Panc1 (cell line): ENCODE data around the gene ZBTB7C.

Source experiments
- CTCF ChIP-seq: fragments of 450-650 bp; IDR thresholded peaks from 2 replicates; pipeline ENCODE4 v1.5.1; 2017; ENCODE audit warnings: mild to moderate bottlenecking
- POLR2AphosphoS5 ChIP-seq: IDR thresholded peaks from 2 replicates; pipeline ENCODE4 v1.6.1; 2012; ENCODE audit warnings: mild to moderate bottlenecking, low read depth, low read length, moderate library complexity
- SIN3A ChIP-seq: IDR thresholded peaks from 2 replicates; pipeline ENCODE4 v1.6.1; 2012; ENCODE audit warnings: low read depth, mild to moderate bottlenecking, low read length, moderate library complexity, borderline replicate concordance; ENCODE audit not compliant: insufficient read depth
- TCF7L2 ChIP-seq: IDR thresholded peaks from 2 replicates; pipeline ENCODE4 v1.6.1; 2011; ENCODE audit warnings: mild to moderate bottlenecking, low read depth, low read length, inconsistent platforms

- TF ChIP-seq CTCF (no peak), POLR2AphosphoS5 (no peak), SIN3A (no peak), TCF7L2 (no peak)
Observed at GRCh38 chr18:48197819-48198218, 211.4 kb downstream of the ZBTB7C start.
